Liver (tissue), 9 donors: ENCODE results near the gene CALHM5. TPM values are rescaled to one million over a fixed set of nuclear protein-coding genes. Genes with fewer than 3 reads are reported as not detected.

Source experiments
- DNase-seq: peaks from one replicate; pipeline ENCODE4 v3.0.0-alpha.2; 2017; ENCODE audit warnings: low spot score
- H3K27ac ChIP-seq, 2 donors: one replicate each; pipeline ENCODE4 v1.7.0; 2013; ENCODE audit warnings: inconsistent platforms in 2 of 2, low read length in 2 of 2, control low read depth in 1 of 2, low read depth in 1 of 2, mild to moderate bottlenecking in 1 of 2
- H3K27me3 ChIP-seq, 4 donors: one replicate each; pipeline versions ENCODE4 v1.6.1 to v1.7.0; 2013; ENCODE audit warnings: low read length in 3 of 4, inconsistent platforms in 1 of 4, mild to moderate bottlenecking in 1 of 4, moderate library complexity in 1 of 4; ENCODE audit not compliant: control insufficient read depth in 4 of 4, insufficient read depth in 4 of 4
- H3K36me3 ChIP-seq, 4 donors: one replicate each; pipeline versions ENCODE4 v1.6.1 to v1.7.0; 2013; ENCODE audit warnings: low read length in 3 of 4, mild to moderate bottlenecking in 3 of 4, low read depth in 1 of 4, moderate library complexity in 1 of 4; ENCODE audit not compliant: control insufficient read depth in 4 of 4, insufficient read depth in 3 of 4
- H3K4me1 ChIP-seq, 4 donors: one replicate each; pipeline versions ENCODE4 v1.6.1 to v1.7.0; 2013; ENCODE audit warnings: low read length in 3 of 4, mild to moderate bottlenecking in 3 of 4, moderate library complexity in 1 of 4; ENCODE audit not compliant: control insufficient read depth in 4 of 4, insufficient read depth in 4 of 4
- H3K4me3 ChIP-seq, 3 donors: one replicate each; pipeline versions ENCODE4 v1.6.1 to v1.7.0; 2013; ENCODE audit warnings: low read length in 3 of 3, control low read depth in 1 of 3, low read depth in 1 of 3, mild to moderate bottlenecking in 1 of 3
- H3K9ac ChIP-seq, 2 donors: one replicate each; pipeline ENCODE4 v1.7.0; 2013; ENCODE audit warnings: low read length in 2 of 2, mild to moderate bottlenecking in 2 of 2, moderate library complexity in 2 of 2, control low read depth in 1 of 2, low read depth in 1 of 2
- H3K9me3 ChIP-seq, 4 donors: one replicate each; pipeline versions ENCODE4 v1.6.1 to v1.7.0; 2013; ENCODE audit warnings: low read length in 3 of 4; ENCODE audit not compliant: control insufficient read depth in 4 of 4
- EGR1 ChIP-seq, 2 donors: IDR thresholded peaks; 2 replicates each; pipeline ENCODE4 v1.6.1; 2016 to 2018; ENCODE audit warnings: antibody characterized with exemption in 2 of 2, low read depth in 2 of 2
- FOXA2 ChIP-seq: IDR thresholded peaks from 2 replicates; pipeline ENCODE4 v1.6.1; 2016; ENCODE audit warnings: antibody characterized with exemption
- HNF4A ChIP-seq, 2 donors: conservative IDR thresholded peaks; 2 replicates each; pipeline ENCODE4 v1.6.1; 2016; ENCODE audit warnings: antibody characterized with exemption in 2 of 2, mild to moderate bottlenecking in 2 of 2
- HNF4G ChIP-seq: IDR thresholded peaks from 2 replicates; pipeline ENCODE4 v1.6.1; 2016; ENCODE audit warnings: antibody characterized with exemption
- JUND ChIP-seq, 2 donors: IDR thresholded peaks; 2 replicates each; pipeline ENCODE4 v1.6.1; 2016; ENCODE audit warnings: antibody characterized with exemption in 2 of 2
- NR2F2 ChIP-seq: IDR thresholded peaks from 2 replicates; pipeline ENCODE4 v1.6.1; 2016; ENCODE audit warnings: antibody characterized with exemption
- RAD21 ChIP-seq, 2 donors: IDR thresholded peaks; 2 replicates each; pipeline ENCODE4 v1.6.1; 2016; ENCODE audit warnings: antibody characterized with exemption in 2 of 2, mild to moderate bottlenecking in 2 of 2
- TAF1 ChIP-seq: conservative IDR thresholded peaks from 2 replicates; pipeline ENCODE4 v1.6.1; 2016; ENCODE audit warnings: antibody characterized with exemption, mild to moderate bottlenecking
- YY1 ChIP-seq: IDR thresholded peaks from 2 replicates; pipeline ENCODE4 v1.6.1; 2016; ENCODE audit warnings: antibody characterized with exemption, mild to moderate bottlenecking
- WGBS: extraction: QIAGEN DNeasy Blood & Tissue Kit; methylation state at CpG from one replicate; pipeline ENCODE4 v1.1.7; 2013; 5-methylcytosine and 5-hydroxymethylcytosine counted together
- polyA plus RNA-seq, 2 donors: library from polyadenylated mRNA; stranded (reverse) in 1 of 2; unstranded in 1 of 2; fragments of 200-250 nt in 1 of 2; fragments of >200 nt in 1 of 2; fragmentation: Nextera tagmentation in 1 of 2; extraction: Ambion mirVana in 1 of 2; gene quantifications; one replicate each; pipeline versions ENCODE4 v1.2.1 to v1.2.3, GENCODE V29; 2013 to 2015
- total RNA-seq, 2 donors: library from RNA; depleted of rRNA; stranded (reverse); fragments of >200 nt; gene quantifications; one replicate each; pipeline ENCODE4 v1.2.3, GENCODE V29; 2014
- TF ChIP-seq, protein P1 (sequence below): IDR thresholded peaks from 2 replicates; pipeline ENCODE4 v1.6.1; 2016; ENCODE audit warnings: antibody characterized with exemption
- TF ChIP-seq, protein P2 (sequence below): fragments of 150-350 bp; IDR thresholded peaks from 2 replicates; pipeline ENCODE4 v1.5.1; 2017; ENCODE audit warnings: improper control_type of control experiment, low read depth, low read length; ENCODE audit not compliant: missing input control
- TF ChIP-seq, protein P3 (sequence below): IDR thresholded peaks from 2 replicates; pipeline ENCODE4 v1.6.1; 2016; ENCODE audit warnings: antibody characterized with exemption
- TF ChIP-seq, protein P4 (sequence below): IDR thresholded peaks from 2 replicates; pipeline ENCODE4 v1.6.1; 2016; ENCODE audit warnings: antibody characterized with exemption
- donor health status: healthy.
- donor health status: healthy.
- donor health status: healthy.
- donor health status: healthy.
- donor health status: healthy.

The CALHM5 gene
- total and polyA plus RNA-seq, 4 donors, result 0.07 to 0.59 (median 0.45) TPM

DNA sequence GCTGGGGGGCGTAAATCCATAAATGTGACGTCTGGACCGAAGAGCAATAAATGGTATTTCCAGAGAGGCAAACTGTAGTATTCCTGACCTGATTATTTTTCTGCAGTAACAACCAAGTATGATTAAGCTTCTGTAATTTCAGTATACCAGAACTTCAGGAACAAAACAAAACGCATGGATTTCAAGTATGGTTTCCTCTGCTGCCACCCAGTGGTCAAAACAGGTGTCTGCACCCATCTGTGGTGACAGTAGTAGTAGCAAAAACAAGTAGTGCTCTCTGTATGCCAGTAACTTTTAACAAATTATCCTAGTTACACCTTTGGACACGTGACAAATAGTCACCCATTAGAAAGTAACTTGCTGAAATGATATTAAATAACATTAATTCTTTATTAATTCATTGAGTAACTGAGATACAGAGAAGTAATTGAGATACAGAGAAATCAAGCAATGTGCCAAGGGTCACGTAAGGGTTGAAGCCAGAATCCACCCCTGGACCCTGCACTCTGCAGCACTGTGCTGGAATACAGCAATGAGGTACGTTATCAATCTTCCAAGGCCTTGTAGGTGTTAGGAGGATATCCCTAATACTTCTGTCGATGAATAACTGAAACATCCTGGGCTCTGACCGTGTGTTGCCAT is 50.1 kb downstream of the CALHM5 start:
- Histone ChIP-seq H3K9me3 (no peaks in the 10 kb centered on the region), H3K4me1 (peaks cover 0 to 8% (median 2%) of the 10 kb centered on the region in 4 donors), H3K27ac (no peak overlapping the region), H3K4me3 (peak overlapping the region in 2 of 3 donors; percentile 25 to 42), H3K27me3 (peaks cover 0 to 1% (median 0%) of the 10 kb centered on the region in 4 donors), H3K36me3 (no peaks in the 10 kb centered on the region), H3K9ac (peak overlapping the region; percentile 36 to 64)
- TF ChIP-seq, protein P1, sequence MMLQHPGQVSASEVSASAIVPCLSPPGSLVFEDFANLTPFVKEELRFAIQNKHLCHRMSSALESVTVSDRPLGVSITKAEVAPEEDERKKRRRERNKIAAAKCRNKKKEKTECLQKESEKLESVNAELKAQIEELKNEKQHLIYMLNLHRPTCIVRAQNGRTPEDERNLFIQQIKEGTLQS, result no peak
- TF ChIP-seq, protein P2, sequence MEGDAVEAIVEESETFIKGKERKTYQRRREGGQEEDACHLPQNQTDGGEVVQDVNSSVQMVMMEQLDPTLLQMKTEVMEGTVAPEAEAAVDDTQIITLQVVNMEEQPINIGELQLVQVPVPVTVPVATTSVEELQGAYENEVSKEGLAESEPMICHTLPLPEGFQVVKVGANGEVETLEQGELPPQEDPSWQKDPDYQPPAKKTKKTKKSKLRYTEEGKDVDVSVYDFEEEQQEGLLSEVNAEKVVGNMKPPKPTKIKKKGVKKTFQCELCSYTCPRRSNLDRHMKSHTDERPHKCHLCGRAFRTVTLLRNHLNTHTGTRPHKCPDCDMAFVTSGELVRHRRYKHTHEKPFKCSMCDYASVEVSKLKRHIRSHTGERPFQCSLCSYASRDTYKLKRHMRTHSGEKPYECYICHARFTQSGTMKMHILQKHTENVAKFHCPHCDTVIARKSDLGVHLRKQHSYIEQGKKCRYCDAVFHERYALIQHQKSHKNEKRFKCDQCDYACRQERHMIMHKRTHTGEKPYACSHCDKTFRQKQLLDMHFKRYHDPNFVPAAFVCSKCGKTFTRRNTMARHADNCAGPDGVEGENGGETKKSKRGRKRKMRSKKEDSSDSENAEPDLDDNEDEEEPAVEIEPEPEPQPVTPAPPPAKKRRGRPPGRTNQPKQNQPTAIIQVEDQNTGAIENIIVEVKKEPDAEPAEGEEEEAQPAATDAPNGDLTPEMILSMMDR, result peak; percentile 94
- peak; percentile 89 to 96 for TF ChIP-seq RAD21 (IDR thresholded peaks at IDR 0.05)
- DNase-seq, result peak; percentile 75
- 42% methylated on average over 9 of the region's 9 CpGs for WGBS

DNA sequence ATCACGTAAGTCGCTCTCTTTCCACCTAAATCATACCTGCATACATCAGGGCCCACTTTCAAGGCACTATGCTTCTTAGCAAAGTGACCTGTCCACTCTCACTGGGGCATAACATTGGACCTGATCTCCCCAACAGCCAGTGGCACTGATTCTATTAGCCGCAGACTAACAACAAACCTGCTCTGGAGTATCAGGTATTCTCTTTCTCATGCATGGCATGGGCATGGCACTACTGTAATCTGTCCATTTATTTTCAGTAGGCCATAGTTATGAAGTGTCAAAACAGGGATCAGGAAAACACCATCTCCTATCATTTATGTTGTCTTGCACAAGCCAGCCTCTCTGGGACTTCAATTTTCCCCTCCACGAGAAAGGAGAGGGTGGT is 50.6 kb downstream of the CALHM5 start:
- Histone ChIP-seq H3K9ac (no peak overlapping the region), H3K27me3 (peaks cover 0 to 3% (median 0%) of the 10 kb centered on the region in 4 donors), H3K9me3 (no peaks in the 10 kb centered on the region), H3K36me3 (no peaks in the 10 kb centered on the region), H3K4me1 (peaks cover 0 to 8% (median 2%) of the 10 kb centered on the region in 4 donors), H3K27ac (no peak overlapping the region), H3K4me3 (no peak overlapping the region)
- no peak for DNase-seq
- 90% methylated on average over 4 of the region's 4 CpGs for WGBS
- TF ChIP-seq FOXA2 (no peak), NR2F2 (no peak), JUND (IDR thresholded peaks at IDR 0.05) (no peak), TAF1 (no peak), EGR1 (IDR thresholded peaks at IDR 0.05; ENCODE audit: low read depth in 2 of 2) (no peak), HNF4A (conservative IDR thresholded peaks at IDR 0.05) (no peak)
- TF ChIP-seq, protein P3, sequence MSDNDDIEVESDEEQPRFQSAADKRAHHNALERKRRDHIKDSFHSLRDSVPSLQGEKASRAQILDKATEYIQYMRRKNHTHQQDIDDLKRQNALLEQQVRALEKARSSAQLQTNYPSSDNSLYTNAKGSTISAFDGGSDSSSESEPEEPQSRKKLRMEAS, result no peak
- TF ChIP-seq, protein P4, sequence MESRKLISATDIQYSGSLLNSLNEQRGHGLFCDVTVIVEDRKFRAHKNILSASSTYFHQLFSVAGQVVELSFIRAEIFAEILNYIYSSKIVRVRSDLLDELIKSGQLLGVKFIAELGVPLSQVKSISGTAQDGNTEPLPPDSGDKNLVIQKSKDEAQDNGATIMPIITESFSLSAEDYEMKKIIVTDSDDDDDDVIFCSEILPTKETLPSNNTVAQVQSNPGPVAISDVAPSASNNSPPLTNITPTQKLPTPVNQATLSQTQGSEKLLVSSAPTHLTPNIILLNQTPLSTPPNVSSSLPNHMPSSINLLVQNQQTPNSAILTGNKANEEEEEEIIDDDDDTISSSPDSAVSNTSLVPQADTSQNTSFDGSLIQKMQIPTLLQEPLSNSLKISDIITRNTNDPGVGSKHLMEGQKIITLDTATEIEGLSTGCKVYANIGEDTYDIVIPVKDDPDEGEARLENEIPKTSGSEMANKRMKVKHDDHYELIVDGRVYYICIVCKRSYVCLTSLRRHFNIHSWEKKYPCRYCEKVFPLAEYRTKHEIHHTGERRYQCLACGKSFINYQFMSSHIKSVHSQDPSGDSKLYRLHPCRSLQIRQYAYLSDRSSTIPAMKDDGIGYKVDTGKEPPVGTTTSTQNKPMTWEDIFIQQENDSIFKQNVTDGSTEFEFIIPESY, result no peak

DNA sequence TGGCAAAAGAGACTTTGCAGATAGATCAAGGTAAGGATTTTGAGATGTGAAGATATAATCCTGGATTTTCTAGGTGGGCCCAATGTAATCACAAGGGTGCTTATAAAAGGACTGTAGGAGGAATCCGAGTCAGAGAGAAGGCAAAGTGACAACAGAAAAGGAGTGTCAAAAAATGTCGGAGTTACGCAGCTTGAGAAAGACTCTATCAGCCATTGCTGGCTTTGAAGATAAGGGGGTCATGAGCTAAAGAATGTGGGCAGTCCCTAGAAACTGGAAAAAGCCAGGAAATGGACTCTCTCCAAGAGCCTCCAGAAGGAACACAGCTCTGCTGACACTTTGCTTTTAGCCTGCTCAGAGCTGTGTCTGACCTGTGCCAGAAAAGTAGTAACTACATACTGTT is 51.2 kb downstream of the CALHM5 start:
- H3K4me1 ChIP-seq, result peaks cover 0 to 8% (median 2%) of the 10 kb centered on the region in 4 donors
- peaks cover 0 to 3% (median 0%) of the 10 kb centered on the region in 4 donors for H3K27me3 ChIP-seq
- no peaks in the 10 kb centered on the region for H3K9me3 ChIP-seq
- WGBS, result 71% methylated on average over 3 of the region's 3 CpGs
- H3K9ac ChIP-seq, result no peak overlapping the region
- no peak overlapping the region for H3K4me3 ChIP-seq
- no peaks in the 10 kb centered on the region for H3K36me3 ChIP-seq
- no peak for DNase-seq
- H3K27ac ChIP-seq, result peak overlapping the region in 1 of 2 donors; percentile 13
- TF ChIP-seq NR2F2, result peak; percentile 53
- no peak for TF ChIP-seq JUND (IDR thresholded peaks at IDR 0.05)
- TF ChIP-seq YY1, result peak; percentile 11
- TF ChIP-seq HNF4G, result no peak
